Measurements from ENCODE around the gene ADCY3.

DNA sequence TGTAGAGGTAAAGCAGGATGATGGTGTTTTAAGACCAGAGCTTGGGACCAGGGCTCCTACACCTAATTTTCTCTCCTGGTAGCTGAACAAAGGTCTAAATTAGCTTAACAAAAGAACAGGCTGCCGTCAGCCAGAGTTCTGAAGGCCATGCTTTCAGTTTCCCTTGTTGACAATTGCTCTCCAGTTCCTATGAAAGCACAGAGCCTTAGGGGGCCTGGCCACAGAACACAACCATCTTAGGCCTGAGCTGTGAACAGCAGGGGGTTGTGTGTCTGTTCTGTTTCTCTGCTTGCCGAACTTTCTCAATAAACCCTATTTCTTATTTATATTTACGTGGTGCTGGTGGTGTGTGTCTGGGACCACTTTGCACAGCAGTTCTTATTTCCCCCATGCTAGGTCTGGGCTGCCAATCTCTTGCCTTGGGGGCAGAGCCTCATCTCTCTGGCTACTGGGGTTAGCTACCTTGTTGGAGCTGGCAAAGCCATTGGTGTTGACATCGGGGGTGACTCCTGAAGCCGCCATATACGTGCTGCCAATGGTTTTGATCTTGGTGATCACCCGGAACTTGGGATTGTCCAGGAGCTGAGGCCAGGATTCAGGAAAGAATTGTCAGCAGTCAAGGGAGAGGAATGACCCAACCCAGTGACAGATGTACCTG is 97.9 kb downstream of the ADCY3 start:
- TF ChIP-seq TAF1 (IDR thresholded peaks at IDR 0.05; ENCODE audit: borderline replicate concordance, insufficient read depth, low read length) (no peak), REST (IDR thresholded peaks at IDR 0.05; ENCODE audit: insufficient read depth in 1 of 2, low read depth in 2 of 2, low read length in 2 of 2) (no peak), POLR2AphosphoS5 (IDR thresholded peaks at IDR 0.05; ENCODE audit: low read depth, low read length) (no peak)
